AG04450 (cell line): ENCODE results near the gene FBXW10. TPM values are rescaled to one million over a fixed set of nuclear protein-coding genes. Genes with fewer than 3 reads are reported as not detected.

Source experiments
- polyA plus RNA-seq: library from polyadenylated mRNA; depleted of rRNA; stranded (reverse); fragments of >200 nt; gene quantifications from 2 replicates; pipeline ENCODE4 v1.2.3, GENCODE V29; 2011; rRNA removed
- small RNA-seq: library from RNA; depleted of rRNA; stranded (forward); fragments of <200 nt; gene quantifications from one replicate; pipeline ENCODE3, GENCODE V24; 2012; ENCODE audit warnings: low read depth; ENCODE audit not compliant: insufficient read length

Gene FBXW10
- polyA plus RNA-seq, 1 experiment: 0.04 TPM

Small RNA genes lying within 50 kb of the gene (small RNA-seq; reads per million reads assigned to genes)
- gene AC026271.4: not detected

Other genes with a start within 250 kb of the FBXW10 start
- gene TBC1D28, start 99.7 kb upstream of the FBXW10 start, polyA plus RNA-seq: not detected in 2 replicates
- 4.0 and 4.8 TPM in 2 replicates for gene FOXO3B, start 61.7 kb upstream of the FBXW10 start, polyA plus RNA-seq
- 37.9 and 58.9 TPM in 2 replicates for gene TVP23B, start 37.1 kb downstream of the FBXW10 start, polyA plus RNA-seq
- gene PRPSAP2, start 114.1 kb downstream of the FBXW10 start, polyA plus RNA-seq: 27.3 and 33.9 TPM in 2 replicates
- not detected in 2 replicates for gene SLC5A10, start 208.1 kb downstream of the FBXW10 start, polyA plus RNA-seq